HG03575 (cell line): Measurements from ENCODE around the gene S1PR5.
"Not testable (repeated sequence)": the region's sequence is repeated elsewhere in the genome, so short reads cannot be mapped to it uniquely, and the experiment has no call there.

Source experiments
- ATAC-seq: cut with Tn5 transposase; IDR thresholded peaks from one replicate; pipeline ENCODE4 v1.9.1; 2021; ENCODE audit not compliant: unreplicated experiment, insufficient number of reproducible peaks, low FRiP score; ENCODE audit errors: extremely low read depth

S1PR5 gene

GRCh38 chr19:10517361-10517759 lies at the start of gene S1PR5:
Gene S1PR5, minus strand, starts transcription at chr19:10517447. Its CDS starts 2,436 bp downstream, at chr19:10515011.
- no peak for ATAC-seq

GRCh38 chr19:10566658-10567410 lies 49.6 kb upstream of the S1PR5 start:
- ATAC-seq: no peak

- no peak for ATAC-seq
Observed at GRCh38 chr19:10566408-10566657, 49.1 kb upstream of the S1PR5 start.

DNA sequence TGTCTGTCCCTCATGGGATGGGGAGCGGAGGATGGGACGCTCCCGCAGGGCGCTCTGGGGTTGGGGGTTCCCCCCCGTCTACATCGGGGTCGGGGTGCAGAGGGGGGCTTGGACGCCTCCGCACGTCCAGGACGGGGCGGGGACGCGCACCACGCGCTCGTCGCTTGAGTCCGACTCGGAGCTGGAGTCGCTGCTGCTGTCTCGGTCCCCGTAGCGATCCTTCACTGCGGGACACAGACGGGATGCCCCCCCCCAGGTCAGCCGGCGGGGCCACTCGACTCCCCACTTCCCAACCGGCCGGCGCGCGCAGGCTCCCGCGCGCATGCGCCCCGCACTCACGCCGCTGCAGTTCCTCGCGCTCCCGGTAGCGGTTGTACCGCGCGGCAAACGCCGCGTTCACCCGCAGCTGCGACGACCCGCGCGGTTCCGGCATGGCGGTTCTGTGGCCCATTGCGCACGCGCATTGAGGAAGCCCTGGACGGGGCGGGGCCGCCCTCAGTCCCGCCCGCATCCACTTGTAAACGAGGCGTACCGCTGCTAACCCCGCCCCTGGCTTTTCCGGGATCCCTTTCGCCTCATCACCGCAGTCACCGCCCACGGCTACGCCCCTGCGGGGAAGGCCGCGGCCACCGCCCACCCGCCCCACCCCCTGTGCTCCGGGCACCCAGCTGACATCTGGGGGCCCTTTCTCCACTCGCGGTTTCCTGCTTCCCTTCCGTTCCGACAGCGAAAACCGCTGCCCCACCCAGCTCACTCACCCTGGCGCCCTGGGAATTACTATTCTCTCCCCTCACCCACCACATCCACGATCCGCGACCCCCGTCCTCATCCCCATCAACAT lies 48.5 kb upstream of the S1PR5 start, which contains the start of gene KRI1:
TSS of gene KRI1 (minus strand) at position 444 of the 841 bp plus-strand sequence. CDS start at position 433, 11 bp downstream.
- ATAC-seq: no peak

GRCh38 chr19:10565028-10565566 lies 47.9 kb upstream of the S1PR5 start:
- no peak for ATAC-seq

- ATAC-seq: no peak
Observed at GRCh38 chr19:10562609-10563008, 45.4 kb upstream of the S1PR5 start.

DNA sequence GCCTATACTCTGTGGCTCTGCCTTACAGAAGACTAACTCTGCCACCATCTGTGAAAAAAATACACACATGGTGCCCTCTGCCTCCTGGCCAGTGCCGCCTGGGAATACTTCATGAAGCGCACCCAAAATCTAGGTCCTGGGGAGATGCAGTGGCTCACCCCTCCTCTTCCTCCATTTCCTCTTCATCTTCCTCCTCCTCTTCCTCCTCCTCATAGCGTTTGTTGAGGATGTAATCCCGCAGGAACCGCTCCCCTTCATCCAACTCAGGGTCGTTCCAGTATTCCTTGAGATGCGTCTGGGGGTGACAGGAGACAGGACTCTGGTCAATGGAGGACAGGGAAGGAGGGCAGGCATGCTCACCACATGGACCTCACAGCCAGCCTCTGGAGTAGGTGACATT lies 42.9 kb upstream of the S1PR5 start:
- no peak for ATAC-seq

GRCh38 chr19:10557603-10558197 lies 40.5 kb upstream of the S1PR5 start:
- ATAC-seq: no peak

GRCh38 chr19:10555610-10555973 lies 38.3 kb upstream of the S1PR5 start:
- ATAC-seq: no peak

GRCh38 chr19:10554760-10555609 lies 37.7 kb upstream of the S1PR5 start:
- ATAC-seq: no peak

- no peak for ATAC-seq
Observed at GRCh38 chr19:10553943-10554381, 36.7 kb upstream of the S1PR5 start.

- ATAC-seq: no peak
Observed at GRCh38 chr19:10553087-10553667, 35.9 kb upstream of the S1PR5 start.

- ATAC-seq: no peak
Observed at GRCh38 chr19:10552510-10553053, 35.3 kb upstream of the S1PR5 start.

DNA sequence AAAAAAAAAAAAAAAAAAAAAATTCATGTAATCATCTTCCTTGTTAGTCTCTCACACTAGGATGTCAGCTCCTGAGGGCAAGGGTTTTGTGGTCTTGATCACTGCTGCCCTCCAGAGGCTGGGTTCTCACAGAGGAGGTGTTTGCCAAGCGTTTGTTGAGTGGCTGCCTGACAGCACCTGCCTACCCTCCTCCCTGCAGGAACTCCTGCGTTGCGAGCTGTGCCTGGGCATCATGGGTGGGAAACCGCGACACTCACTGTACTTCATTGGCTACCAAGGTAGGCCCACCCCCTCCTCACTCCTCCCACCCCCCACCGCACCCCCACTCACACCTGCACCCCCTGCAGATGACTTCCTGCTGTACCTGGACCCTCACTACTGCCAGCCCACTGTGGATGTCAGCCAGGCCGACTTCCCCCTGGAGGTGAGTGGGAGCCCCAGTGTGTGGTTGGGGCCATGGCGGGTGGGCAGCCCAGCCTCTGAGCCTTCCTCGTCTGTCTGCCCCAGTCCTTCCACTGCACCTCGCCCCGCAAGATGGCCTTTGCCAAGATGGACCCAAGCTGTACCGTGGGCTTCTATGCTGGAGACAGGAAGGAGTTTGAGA lies 34.6 kb upstream of the S1PR5 start:
- ATAC-seq: no peak

DNA sequence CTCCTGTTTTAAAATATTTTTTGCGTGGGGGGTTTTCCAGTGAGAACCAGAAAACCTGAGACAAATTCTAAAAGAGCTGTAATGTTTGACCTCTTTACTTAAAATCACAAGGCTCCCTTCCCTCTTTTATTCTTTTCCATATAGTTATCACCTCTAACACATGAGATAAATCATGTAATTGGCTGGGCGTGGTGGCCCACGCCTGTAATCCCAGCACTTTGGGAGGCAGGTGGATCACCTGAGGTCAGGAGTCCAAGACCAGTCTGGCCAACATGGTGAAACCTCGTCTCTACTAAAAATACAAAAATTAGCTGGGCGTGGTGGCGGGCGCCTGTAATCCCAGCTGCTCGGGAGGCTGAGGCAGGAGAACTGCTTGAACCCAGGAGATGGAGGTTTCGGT lies 33.8 kb upstream of the S1PR5 start:
- not testable (repeated sequence) for ATAC-seq

- no peak for ATAC-seq
Observed at GRCh38 chr19:10550336-10550735, 33.1 kb upstream of the S1PR5 start.

- ATAC-seq: no peak
Observed at GRCh38 chr19:10549733-10550132, 32.5 kb upstream of the S1PR5 start.

DNA sequence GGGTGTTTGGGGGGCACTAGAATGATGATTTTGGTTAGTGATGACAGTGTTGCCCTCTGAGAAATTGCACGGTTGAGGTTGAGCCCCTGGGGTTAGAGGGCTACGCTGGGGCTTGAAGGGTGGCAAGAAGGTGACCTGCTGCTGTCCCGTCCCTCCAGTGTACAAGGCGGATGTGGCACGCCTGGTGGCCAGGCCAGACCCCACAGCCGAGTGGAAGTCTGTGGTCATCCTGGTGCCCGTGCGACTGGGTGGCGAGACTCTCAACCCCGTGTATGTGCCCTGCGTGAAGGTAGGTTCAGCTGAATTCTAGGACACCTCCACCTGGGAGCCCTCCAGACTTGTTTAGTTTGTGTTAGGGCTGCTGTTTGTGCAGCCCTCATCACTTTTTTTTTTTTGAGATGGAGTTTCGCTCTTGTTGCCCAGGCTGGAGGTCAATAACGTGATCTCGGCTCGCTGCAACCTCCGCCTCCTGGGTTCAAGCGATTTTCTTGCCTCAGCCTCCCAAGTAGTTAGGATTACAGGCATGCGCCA lies 31.6 kb upstream of the S1PR5 start:
- no peak for ATAC-seq
